Heart right ventricle (tissue), 16 donors: Measurements from ENCODE around the gene RNF215. TPM values are rescaled to one million over a fixed set of nuclear protein-coding genes. Genes with fewer than 3 reads are reported as not detected.

Experiments used
- ATAC-seq, 8 donors: fragments of 200-7000 bp; cut with Tn5 transposase; one replicate each; pipeline ENCODE4 v1.9.1; 2020; ENCODE audit warnings: mild to moderate bottlenecking in 8 of 8, moderate library complexity in 8 of 8, moderate number of reproducible peaks in 1 of 8
- DNase-seq, 2 donors: peaks; one replicate each; pipeline ENCODE4 v3.0.0-alpha.2; 2020
- H3K27ac ChIP-seq, 10 donors: fragments of 200-600 bp; sonication (generic) in 2 of 10; one replicate each; pipeline versions ENCODE4 v1.5.0 to v1.8.0; 2020 to 2022; ENCODE audit warnings: mild to moderate bottlenecking in 3 of 10
- H3K27me3 ChIP-seq, 7 donors: fragments of 200-600 bp; one replicate each; pipeline ENCODE4 v1.8.0; 2021 to 2022; ENCODE audit warnings: mild to moderate bottlenecking in 2 of 7
- H3K36me3 ChIP-seq, 9 donors: fragments of 200-600 bp; sonication (generic) in 1 of 9; one replicate each; pipeline versions ENCODE4 v1.5.0 to v1.8.0; 2020 to 2022; ENCODE audit warnings: mild to moderate bottlenecking in 2 of 9
- H3K4me1 ChIP-seq, 9 donors: fragments of 200-600 bp; sonication (generic) in 1 of 9; one replicate each; pipeline versions ENCODE4 v1.5.0 to v1.8.0; 2020 to 2022; ENCODE audit warnings: mild to moderate bottlenecking in 4 of 9
- H3K4me3 ChIP-seq, 10 donors: fragments of 200-600 bp; sonication (generic) in 2 of 10; one replicate each; pipeline versions ENCODE4 v1.5.0 to v1.8.0; 2020 to 2022; ENCODE audit warnings: mild to moderate bottlenecking in 7 of 10, moderate library complexity in 2 of 10
- H3K9me3 ChIP-seq, 11 donors: fragments of 200-600 bp in 10 of 11; sonication (generic) in 2 of 11; one replicate each; pipeline versions ENCODE4 v1.5.0 to v1.8.0; 2013 to 2022; ENCODE audit warnings: mild to moderate bottlenecking in 2 of 11, control low read depth in 1 of 11, moderate library complexity in 1 of 11
- WGBS, 2 donors: extraction: QIAGEN DNeasy Blood & Tissue Kit; methylation state at CpG; one replicate each; pipeline ENCODE4 v1.1.7; 2013; ENCODE audit warnings: inconsistent platforms in 1 of 2; 5-methylcytosine and 5-hydroxymethylcytosine counted together
- intact Hi-C, 10 donors: fragments of 100-400 bp; cut with DNase I; formaldehyde crosslinking; loops; one replicate each; pipeline versions ENCODE4 v1.11.1 to v1.14.2; 2022
- polyA plus RNA-seq, 2 donors: library from polyadenylated mRNA; stranded (reverse); fragments of 200-250 nt; gene quantifications; one replicate each; pipeline ENCODE4 v1.2.3, GENCODE V29; 2013
- total RNA-seq, 10 donors: library from RNA; stranded (reverse); fragmentation: NEBNext Ultra II Directional in 3 of 10; extraction: Animal tissue kit (Norgen Biotek cat#: 25700) in 3 of 10; gene quantifications; one replicate each; pipeline versions ENCODE4 v1.2.1 to v1.2.4, GENCODE V29; 2021 to 2023
- TF ChIP-seq, protein P1 (sequence below), 9 donors: fragments of 200-600 bp; sonication (generic) in 2 of 9; IDR thresholded peaks; one replicate each; pipeline versions ENCODE4 v1.5.0 to v1.8.0; 2021 to 2022; ENCODE audit warnings: antibody characterized with exemption in 9 of 9, mild to moderate bottlenecking in 5 of 9, moderate library complexity in 1 of 9
- donor health status: Arrhythmogenic right ventricular cardiomyopathy.
- donor health status: ischemic (EF 13 %, LVEDD 7.1; RV severe dilation, severe dysfunction).
- donor health status: healthy with polysubstance abuse.
- donor health status: DM: no; HTN: yes; CAD: no.
- donor health status: DM: no; HTN: no; CAD: no.
- donor health status: ischemic (EF 25% LVEDD 6.9; RV normal size, moderate dysfunction).
- donor health status: ischemic (EF 25% LVEDD 5.7; RV mildly dilated, moderate dysfunction).
- donor health status: healthy.
- donor health status: DM: yes; HTN: yes; CAD: no.
- donor health status: Ischemic cardiomyopathy.
- donor health status: ischemic (EF 35%, LVEDD 5.7; RV mildly dilated, moderate dysfunction).
- donor health status: nonischemic (EF 11% LVEDD 7.7; RV severe dilation, severe dysfunction).
- donor health status: DM: yes; HTN: yes; CAD: no.
- donor health status: PGD.
- donor health status: ischemic (EF 29% LVEDD 5.4; RV normal size, mild dysfunction).
- donor health status: nonischemic (EF 23%, LVEDD 6.1; RV moderate dilation, normal function).

Gene RNF215
- total and polyA plus RNA-seq, 12 donors: 3.4 to 10.5 (median 6.0) TPM

DNA sequence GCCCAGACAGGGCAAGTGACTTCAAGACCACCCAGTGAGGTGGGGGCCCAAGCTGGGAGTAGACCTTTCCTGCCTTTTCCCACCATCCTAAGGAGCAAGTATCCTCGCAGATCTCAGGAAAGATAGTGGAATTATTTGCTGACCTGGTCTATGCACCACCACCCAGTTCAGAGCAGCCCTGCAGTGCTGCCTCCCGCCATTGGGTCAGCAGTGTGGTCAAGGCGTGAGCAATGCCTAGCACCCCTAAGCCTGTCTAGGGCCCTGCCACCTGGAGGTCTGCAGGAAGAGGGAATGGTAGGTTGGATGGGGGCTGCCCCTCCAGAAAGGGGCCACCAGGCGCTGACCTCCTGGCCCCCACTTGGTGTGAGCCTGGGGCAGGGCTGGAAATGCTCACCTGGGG, 44.9 kb upstream of the RNF215 start:
- no peaks in the 10 kb centered on the region for H3K27me3 ChIP-seq
- WGBS, 2 donors: 96% methylated on average over 4 of the region's 4 CpGs
- peaks cover 0 to 9% (median 0%) of the 10 kb centered on the region in 9 donors for H3K4me1 ChIP-seq
- intact Hi-C loops: no loop called here
- H3K27ac ChIP-seq: no peak overlapping the region
- TF ChIP-seq, protein P1, sequence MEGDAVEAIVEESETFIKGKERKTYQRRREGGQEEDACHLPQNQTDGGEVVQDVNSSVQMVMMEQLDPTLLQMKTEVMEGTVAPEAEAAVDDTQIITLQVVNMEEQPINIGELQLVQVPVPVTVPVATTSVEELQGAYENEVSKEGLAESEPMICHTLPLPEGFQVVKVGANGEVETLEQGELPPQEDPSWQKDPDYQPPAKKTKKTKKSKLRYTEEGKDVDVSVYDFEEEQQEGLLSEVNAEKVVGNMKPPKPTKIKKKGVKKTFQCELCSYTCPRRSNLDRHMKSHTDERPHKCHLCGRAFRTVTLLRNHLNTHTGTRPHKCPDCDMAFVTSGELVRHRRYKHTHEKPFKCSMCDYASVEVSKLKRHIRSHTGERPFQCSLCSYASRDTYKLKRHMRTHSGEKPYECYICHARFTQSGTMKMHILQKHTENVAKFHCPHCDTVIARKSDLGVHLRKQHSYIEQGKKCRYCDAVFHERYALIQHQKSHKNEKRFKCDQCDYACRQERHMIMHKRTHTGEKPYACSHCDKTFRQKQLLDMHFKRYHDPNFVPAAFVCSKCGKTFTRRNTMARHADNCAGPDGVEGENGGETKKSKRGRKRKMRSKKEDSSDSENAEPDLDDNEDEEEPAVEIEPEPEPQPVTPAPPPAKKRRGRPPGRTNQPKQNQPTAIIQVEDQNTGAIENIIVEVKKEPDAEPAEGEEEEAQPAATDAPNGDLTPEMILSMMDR (IDR thresholded peaks at IDR 0.05): no peak
- peaks cover 0 to 17% (median 0%) of the 10 kb centered on the region in 9 donors for H3K36me3 ChIP-seq
- DNase-seq (no peak), ATAC-seq (no peak)
- no peak overlapping the region for H3K4me3 ChIP-seq
- peaks cover 0 to 14% (median 0%) of the 10 kb centered on the region in 11 donors for H3K9me3 ChIP-seq

GRCh38 chr22:30430933-30431332, 43.7 kb upstream of the RNF215 start:
- H3K4me1 ChIP-seq: peaks cover 0 to 17% (median 6%) of the 10 kb centered on the region in 9 donors
- DNase-seq (no peak), ATAC-seq (no peak)
- peaks cover 0 to 20% (median 0%) of the 10 kb centered on the region in 9 donors for H3K36me3 ChIP-seq
- TF ChIP-seq, protein P1 (IDR thresholded peaks at IDR 0.05): no peak
- intact Hi-C loops: no loop called here
- peaks cover 0 to 13% (median 0%) of the 10 kb centered on the region in 11 donors for H3K9me3 ChIP-seq
- no peaks in the 10 kb centered on the region for H3K27me3 ChIP-seq
- H3K27ac ChIP-seq: no peak overlapping the region
- 76 to 78% methylated on average over 4 of the region's 4 CpGs for WGBS, 2 donors
- no peak overlapping the region for H3K4me3 ChIP-seq

DNA sequence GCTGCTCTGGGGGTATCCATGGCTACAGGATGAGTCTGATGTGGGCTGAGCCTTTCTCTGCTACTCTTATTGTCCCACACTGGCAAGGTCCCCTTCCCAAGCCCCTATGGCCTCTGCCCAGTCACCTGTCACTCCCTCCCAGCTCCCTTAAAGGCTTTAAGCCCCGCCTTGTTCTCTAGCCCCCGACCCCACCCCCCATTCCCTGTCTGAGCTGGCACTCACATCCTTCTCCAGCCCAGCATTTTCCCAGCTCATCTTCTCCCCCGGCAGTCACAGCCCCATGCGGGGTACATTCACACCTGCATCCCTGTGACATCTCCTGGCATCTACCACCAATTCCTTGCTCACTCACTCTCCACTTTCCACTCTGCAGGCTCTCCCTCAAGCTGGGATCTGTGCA, 42.7 kb upstream of the RNF215 start:
- Histone ChIP-seq H3K9me3 (peaks cover 0 to 4% (median 0%) of the 10 kb centered on the region in 11 donors), H3K4me3 (no peak overlapping the region), H3K27me3 (no peaks in the 10 kb centered on the region), H3K4me1 (peaks cover 0 to 22% (median 15%) of the 10 kb centered on the region in 9 donors), H3K27ac (no peak overlapping the region), H3K36me3 (peaks cover 0 to 20% (median 0%) of the 10 kb centered on the region in 9 donors)
- TF ChIP-seq, protein P1 (IDR thresholded peaks at IDR 0.05): no peak
- WGBS, 2 donors: 49 to 56% methylated on average over 4 of the region's 4 CpGs
- no peak for DNase-seq
- intact Hi-C loops: no loop called here
- ATAC-seq: no peak

- H3K4me1 ChIP-seq: peaks cover 0 to 36% (median 29%) of the 10 kb centered on the region in 9 donors
- DNase-seq (no peak), ATAC-seq (no peak)
- intact Hi-C loops: no loop called here
- H3K9me3 ChIP-seq: peaks cover 0 to 4% (median 0%) of the 10 kb centered on the region in 11 donors
- no peak overlapping the region for H3K4me3 ChIP-seq
- peaks cover 0 to 20% (median 0%) of the 10 kb centered on the region in 9 donors for H3K36me3 ChIP-seq
- TF ChIP-seq, protein P1 (IDR thresholded peaks at IDR 0.05): no peak
- 75 to 84% methylated on average over 1 of the region's 1 CpG for WGBS, 2 donors
- no peak overlapping the region for H3K27ac ChIP-seq
- H3K27me3 ChIP-seq: no peaks in the 10 kb centered on the region
These were observed 40.7 kb upstream of the RNF215 start for GRCh38 chr22:30427871-30428270.
